Transverse colon (tissue), 4 donors: ENCODE results near the gene DPP4. TPM values are rescaled to one million over a fixed set of nuclear protein-coding genes. Genes with fewer than 3 reads are reported as not detected.

Experiments
- DNase-seq: peaks from one replicate; pipeline ENCODE4 v3.0.0-alpha.2; 2019
- H3K27ac ChIP-seq, 4 donors: fragments of 200-600 bp; sonication (generic); 2 replicates each; pipeline ENCODE4 v1.5.1; 2016 to 2018; ENCODE audit warnings: inconsistent platforms in 4 of 4
- H3K27me3 ChIP-seq: fragments of 200-600 bp; sonication (generic); 2 replicates; pipeline ENCODE4 v1.5.1; 2017; ENCODE audit warnings: inconsistent platforms
- H3K36me3 ChIP-seq, 4 donors: fragments of 200-600 bp; sonication (generic); 2 replicates each; pipeline ENCODE4 v1.5.1; 2017 to 2019; ENCODE audit warnings: inconsistent platforms in 4 of 4
- H3K4me1 ChIP-seq, 4 donors: fragments of 200-600 bp; sonication (generic); 2 replicates each; pipeline ENCODE4 v1.5.1; 2017 to 2020; ENCODE audit warnings: inconsistent platforms in 4 of 4
- H3K4me3 ChIP-seq, 4 donors: fragments of 200-600 bp; sonication (generic); 1 replicate in 1 of 4; 2 replicates in 3 of 4; pipeline versions ENCODE4 v1.5.1 to v1.6.1; 2017 to 2019; ENCODE audit warnings: inconsistent platforms in 4 of 4
- H3K9me3 ChIP-seq, 2 donors: fragments of 200-600 bp; sonication (generic); 2 replicates each; pipeline ENCODE4 v1.5.1; 2017 to 2019; ENCODE audit warnings: inconsistent platforms in 2 of 2
- EP300 ChIP-seq: sonication (generic); formaldehyde crosslinking; IDR thresholded peaks from one replicate; pipeline ENCODE4 v1.6.1; 2017; ENCODE audit warnings: antibody characterized with exemption, low read depth
- POLR2A ChIP-seq: fragments of 450-650 bp; IDR thresholded peaks from one replicate; pipeline ENCODE4 v1.6.1; 2016; ENCODE audit warnings: antibody characterized with exemption, mild to moderate bottlenecking, moderate library complexity
- POLR2AphosphoS5 ChIP-seq, 3 donors: sonication (generic); formaldehyde crosslinking; IDR thresholded peaks; one replicate each; pipeline ENCODE4 v1.6.1; 2016; ENCODE audit warnings: antibody characterized with exemption in 3 of 3
- WGBS, 2 donors: methylation state at CpG; one replicate each; pipeline ENCODE4 v1.1.5; 2018; ENCODE audit warnings: low coverage in 1 of 2; 5-methylcytosine and 5-hydroxymethylcytosine counted together
- in situ Hi-C, 4 donors: fragments of 200-750 bp; cut with MboI; loops; one replicate each; pipeline versions ENCODE4 v1.15.0 to v1.15.1; 2017; ENCODE audit warnings: low sequenced_read_pairs in 3 of 4, low pct_ligation_motif_present in 1 of 4, low pct_unique_long_range_greater_than_20kb in 1 of 4
- intact Hi-C: fragments of 100-400 bp; cut with DNase I; formaldehyde crosslinking; loops from one replicate; pipeline ENCODE4 v1.15.1; 2023; ENCODE audit warnings: low total_unique reads
- total RNA-seq, 4 donors: library from RNA; depleted of rRNA; stranded (reverse); fragments of >200 nt; gene quantifications; one replicate each; pipeline ENCODE4 v1.1.0, GENCODE V29; 2016
- TF ChIP-seq, protein P1 (sequence below), 5 experiments: fragments of 200-600 bp in 3 of 5; fragments of 450-650 bp in 2 of 5; sonication (generic) in 3 of 5; IDR thresholded peaks; 1 replicate in 2 of 5; 2 replicates in 3 of 5; pipeline ENCODE4 v1.5.1; 2016 to 2017; ENCODE audit warnings: antibody characterized with exemption in 5 of 5, inconsistent platforms in 3 of 5, mild to moderate bottlenecking in 2 of 5, moderate library complexity in 1 of 5

The DPP4 gene
- total RNA-seq, 4 donors from 2014 or later, result 1.6 to 12.7 (median 7.0) TPM

DNA sequence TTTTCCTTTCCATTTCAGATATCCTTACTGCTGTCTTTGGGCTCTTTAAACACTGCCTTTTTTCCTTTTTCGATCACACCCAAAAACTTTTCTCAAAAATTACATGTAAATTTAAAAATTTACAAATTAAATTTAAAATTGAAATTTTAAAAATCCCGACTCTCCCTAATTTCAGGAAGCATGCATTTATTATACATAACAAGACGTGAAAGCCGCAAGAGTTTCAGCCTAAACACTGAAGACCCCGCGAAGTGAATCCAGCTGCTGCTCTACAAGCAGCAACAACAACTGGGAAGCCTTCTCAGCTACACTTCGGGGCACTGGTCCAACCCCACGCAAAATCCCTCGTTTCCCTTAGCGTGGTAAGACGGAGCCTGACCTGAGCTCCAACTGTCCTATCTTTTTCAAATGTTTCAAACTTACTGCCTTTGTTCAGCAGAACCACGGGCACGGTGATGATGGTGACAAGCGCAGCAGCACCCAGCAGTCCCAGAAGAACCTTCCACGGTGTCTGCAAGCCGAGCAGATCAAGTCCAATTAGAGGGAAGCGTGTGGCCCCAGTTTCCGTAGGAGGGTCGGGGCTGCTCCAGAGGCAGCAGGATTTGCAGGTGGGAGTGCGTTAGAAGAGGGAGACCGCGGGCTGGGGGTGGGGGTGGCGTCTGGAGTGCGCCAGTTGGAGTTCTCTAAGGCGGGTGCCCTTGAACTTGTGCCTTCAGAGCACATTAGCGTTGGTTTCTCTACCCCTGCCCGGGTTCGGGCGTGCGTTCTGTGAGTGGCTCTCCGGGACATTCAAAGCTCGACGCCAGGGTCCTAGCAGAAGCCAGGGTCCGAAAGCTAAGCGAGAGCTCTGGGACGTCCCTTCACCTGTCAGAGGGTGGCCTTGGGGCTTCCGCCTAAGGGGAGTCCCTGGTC, 783 bp downstream of the DPP4 start:
- Histone ChIP-seq H3K27ac (peak overlapping the region; percentile 44 to 61 (median 60)), H3K4me3 (peak overlapping the region; percentile 17 to 67 (median 56)), H3K4me1 (peaks cover 4 to 33% (median 12%) of the 10 kb centered on the region in 4 donors), H3K36me3 (no peaks in the 10 kb centered on the region), H3K27me3 (no peaks in the 10 kb centered on the region), H3K9me3 (no peaks in the 10 kb centered on the region)
- 14 to 33% methylated on average over 9 to 36 of the region's 37 CpGs for WGBS, 2 donors
- no peak for TF ChIP-seq EP300
- TF ChIP-seq POLR2A, result no peak
- no peak for TF ChIP-seq POLR2AphosphoS5 (IDR thresholded peaks at IDR 0.05)
- TF ChIP-seq, protein P1, sequence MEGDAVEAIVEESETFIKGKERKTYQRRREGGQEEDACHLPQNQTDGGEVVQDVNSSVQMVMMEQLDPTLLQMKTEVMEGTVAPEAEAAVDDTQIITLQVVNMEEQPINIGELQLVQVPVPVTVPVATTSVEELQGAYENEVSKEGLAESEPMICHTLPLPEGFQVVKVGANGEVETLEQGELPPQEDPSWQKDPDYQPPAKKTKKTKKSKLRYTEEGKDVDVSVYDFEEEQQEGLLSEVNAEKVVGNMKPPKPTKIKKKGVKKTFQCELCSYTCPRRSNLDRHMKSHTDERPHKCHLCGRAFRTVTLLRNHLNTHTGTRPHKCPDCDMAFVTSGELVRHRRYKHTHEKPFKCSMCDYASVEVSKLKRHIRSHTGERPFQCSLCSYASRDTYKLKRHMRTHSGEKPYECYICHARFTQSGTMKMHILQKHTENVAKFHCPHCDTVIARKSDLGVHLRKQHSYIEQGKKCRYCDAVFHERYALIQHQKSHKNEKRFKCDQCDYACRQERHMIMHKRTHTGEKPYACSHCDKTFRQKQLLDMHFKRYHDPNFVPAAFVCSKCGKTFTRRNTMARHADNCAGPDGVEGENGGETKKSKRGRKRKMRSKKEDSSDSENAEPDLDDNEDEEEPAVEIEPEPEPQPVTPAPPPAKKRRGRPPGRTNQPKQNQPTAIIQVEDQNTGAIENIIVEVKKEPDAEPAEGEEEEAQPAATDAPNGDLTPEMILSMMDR (IDR thresholded peaks at IDR 0.05), result no peak
- intact Hi-C loops, result loop anchor here (10.0 kb wide), 1 partner anchor 48 kb away; no protein-coding TSS in a partner anchor
- DNase-seq, result peak; percentile 14
- in situ Hi-C loops, result no loop called here

DNA sequence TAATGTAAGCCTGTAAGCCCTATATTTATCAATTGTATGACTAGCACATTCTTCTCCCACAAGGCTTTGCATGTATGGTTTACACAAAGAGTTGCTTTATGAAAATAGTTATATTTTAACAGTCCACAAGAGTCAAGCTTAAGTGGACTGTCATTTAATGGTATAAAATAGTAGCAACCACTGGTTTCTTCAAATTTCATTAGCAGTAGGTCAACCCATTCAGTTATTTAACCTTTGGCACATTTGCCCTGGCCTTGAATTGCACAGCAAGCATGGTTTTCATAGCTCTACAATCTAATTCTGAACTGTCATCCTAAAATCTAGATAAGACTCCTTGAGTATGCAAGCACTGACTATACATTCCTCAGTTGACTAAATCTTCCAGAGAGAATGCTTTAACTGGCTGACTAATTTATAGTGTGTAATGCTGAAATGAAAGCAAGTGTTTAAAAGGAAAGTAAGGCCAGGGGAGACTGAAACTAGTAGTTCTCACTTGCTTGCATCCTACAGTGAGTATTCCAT, 1.8 kb downstream of the DPP4 start:
- Histone ChIP-seq H3K4me3 (peak overlapping the region in 1 of 4 donors; percentile 67), H3K27ac (peak overlapping the region in 3 of 4 donors; percentile 44 to 61 (median 60)), H3K4me1 (peaks cover 4 to 43% (median 15%) of the 10 kb centered on the region in 4 donors), H3K9me3 (no peaks in the 10 kb centered on the region), H3K27me3 (no peaks in the 10 kb centered on the region), H3K36me3 (no peaks in the 10 kb centered on the region)
- in situ Hi-C loops (no loop called here), intact Hi-C loops (loop anchor here (10.0 kb wide), 1 partner anchor 47 kb away; no protein-coding TSS in a partner anchor)
- no peak for TF ChIP-seq EP300
- TF ChIP-seq POLR2AphosphoS5 (IDR thresholded peaks at IDR 0.05), result no peak
- TF ChIP-seq, protein P1 (IDR thresholded peaks at IDR 0.05), result no peak
- no peak for TF ChIP-seq POLR2A
- no peak for DNase-seq

GRCh38 chr2:162071001-162071400, 3.0 kb downstream of the DPP4 start:
- 60 to 88% methylated on average over 1 to 2 of the region's 2 CpGs for WGBS, 2 donors
- no peaks in the 10 kb centered on the region for H3K9me3 ChIP-seq
- DNase-seq, result no peak
- H3K4me3 ChIP-seq, result no peak overlapping the region
- TF ChIP-seq POLR2AphosphoS5 (IDR thresholded peaks at IDR 0.05) (no peak), EP300 (no peak)
- H3K27ac ChIP-seq, result peak overlapping the region in 1 of 4 donors; percentile 35
- peaks cover 4 to 46% (median 17%) of the 10 kb centered on the region in 4 donors for H3K4me1 ChIP-seq
- intact Hi-C loops (loop anchor here (10.0 kb wide), 1 partner anchor 46 kb away; no protein-coding TSS in a partner anchor), in situ Hi-C loops (no loop called here)
- no peaks in the 10 kb centered on the region for H3K36me3 ChIP-seq
- no peaks in the 10 kb centered on the region for H3K27me3 ChIP-seq

DNA sequence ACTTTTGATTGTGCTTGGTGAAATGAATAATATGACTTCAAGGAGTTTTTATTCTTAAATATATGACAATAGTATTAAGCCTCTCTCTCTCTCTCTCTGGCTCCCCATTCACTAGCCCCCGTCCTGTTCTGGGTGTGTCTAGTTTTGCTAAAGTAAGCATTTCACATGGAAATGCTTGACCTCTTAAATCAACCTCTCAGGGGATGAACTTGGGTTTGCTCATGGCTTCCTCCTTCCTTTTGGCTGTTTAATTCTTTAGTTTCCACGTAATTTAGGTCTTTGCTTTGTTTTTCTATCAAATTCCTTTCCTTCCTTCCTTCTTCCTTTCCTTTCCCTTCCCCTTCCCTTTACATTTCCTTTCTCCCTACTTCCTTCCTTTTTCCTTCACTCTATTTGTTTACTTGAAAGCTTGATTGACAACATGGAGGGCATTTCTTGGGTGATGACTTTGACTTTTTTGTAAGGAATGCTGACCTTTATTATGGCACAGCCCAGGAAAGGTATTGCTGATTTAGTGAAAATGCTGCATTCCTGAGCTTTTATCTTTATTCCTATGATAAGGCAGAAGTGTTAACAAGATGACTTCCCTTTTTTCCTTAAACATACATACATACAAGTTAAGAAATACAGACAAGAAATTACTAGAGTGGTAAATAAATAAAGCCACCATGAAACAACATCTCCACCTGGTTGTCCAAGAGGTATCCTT, 3.6 kb downstream of the DPP4 start:
- no peaks in the 10 kb centered on the region for H3K9me3 ChIP-seq
- DNase-seq, result no peak
- in situ Hi-C loops, result no loop called here
- no peaks in the 10 kb centered on the region for H3K36me3 ChIP-seq
- H3K4me3 ChIP-seq, result no peak overlapping the region
- H3K4me1 ChIP-seq, result peaks cover 4 to 46% (median 18%) of the 10 kb centered on the region in 4 donors
- TF ChIP-seq, protein P1 (IDR thresholded peaks at IDR 0.05), result no peak
- TF ChIP-seq POLR2A (no peak), EP300 (no peak), POLR2AphosphoS5 (IDR thresholded peaks at IDR 0.05) (no peak)
- intact Hi-C loops, result loop anchor here (10.0 kb wide), 1 partner anchor 46 kb away; no protein-coding TSS in a partner anchor
- 50 to 80% methylated on average over 2 of the region's 2 CpGs for WGBS, 2 donors
- H3K27me3 ChIP-seq, result no peaks in the 10 kb centered on the region
- peak overlapping the region in 2 of 4 donors; percentile 0 to 52 for H3K27ac ChIP-seq
